CD4-positive, alpha-beta T cell treated with Interleukin-6 at 100 ng/mL for 8 hours (primary cell): ENCODE results near the gene ARHGEF3.

ENCODE experiments used
- DNase-seq: peaks from one replicate; pipeline ENCODE4 v3.0.0-alpha.2; 2020; ENCODE audit warnings: mixed read lengths, low spot score

The ARHGEF3 gene, protein sequence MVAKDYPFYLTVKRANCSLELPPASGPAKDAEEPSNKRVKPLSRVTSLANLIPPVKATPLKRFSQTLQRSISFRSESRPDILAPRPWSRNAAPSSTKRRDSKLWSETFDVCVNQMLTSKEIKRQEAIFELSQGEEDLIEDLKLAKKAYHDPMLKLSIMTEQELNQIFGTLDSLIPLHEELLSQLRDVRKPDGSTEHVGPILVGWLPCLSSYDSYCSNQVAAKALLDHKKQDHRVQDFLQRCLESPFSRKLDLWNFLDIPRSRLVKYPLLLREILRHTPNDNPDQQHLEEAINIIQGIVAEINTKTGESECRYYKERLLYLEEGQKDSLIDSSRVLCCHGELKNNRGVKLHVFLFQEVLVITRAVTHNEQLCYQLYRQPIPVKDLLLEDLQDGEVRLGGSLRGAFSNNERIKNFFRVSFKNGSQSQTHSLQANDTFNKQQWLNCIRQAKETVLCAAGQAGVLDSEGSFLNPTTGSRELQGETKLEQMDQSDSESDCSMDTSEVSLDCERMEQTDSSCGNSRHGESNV

DNA sequence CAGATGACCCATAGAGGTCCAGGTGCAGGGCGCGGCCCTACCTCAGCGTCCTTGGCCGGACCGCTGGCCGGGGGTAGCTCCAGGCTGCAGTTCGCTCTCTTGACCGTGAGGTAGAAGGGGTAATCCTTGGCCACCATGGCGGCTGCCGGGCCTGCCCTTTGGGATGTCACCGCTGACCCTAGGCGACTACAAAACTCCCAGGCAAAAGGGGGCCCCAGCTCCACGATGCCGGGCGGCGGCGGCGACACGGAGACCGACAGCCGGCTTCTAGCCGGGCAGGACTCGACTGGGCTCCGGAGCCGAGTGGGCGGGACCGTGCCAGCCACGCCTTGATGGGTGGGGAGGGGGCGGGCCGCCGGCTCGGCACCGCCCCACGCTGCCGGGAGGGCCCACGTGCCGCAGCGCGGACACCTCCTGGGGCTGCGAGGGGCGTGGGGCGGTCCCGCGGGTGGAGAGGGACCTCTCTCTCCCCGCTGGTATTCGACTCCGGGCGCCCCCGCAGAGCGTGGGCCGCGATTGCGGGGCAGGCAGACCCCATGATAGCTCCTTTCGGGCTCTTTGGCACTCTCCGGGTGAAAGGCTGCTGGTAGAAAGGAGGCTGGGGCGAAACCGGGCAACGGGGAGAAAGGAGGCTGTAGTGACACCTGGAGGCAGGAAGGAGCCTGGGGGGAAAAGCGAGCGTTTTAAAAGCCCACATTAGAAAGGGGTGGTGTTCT, at the start of gene ARHGEF3:
ARHGEF3 (minus strand) TSS at position 288 of the 716 bp plus-strand sequence; CDS start at position 137, 151 bp downstream.
- DNase-seq, result peak; percentile 86

DNA sequence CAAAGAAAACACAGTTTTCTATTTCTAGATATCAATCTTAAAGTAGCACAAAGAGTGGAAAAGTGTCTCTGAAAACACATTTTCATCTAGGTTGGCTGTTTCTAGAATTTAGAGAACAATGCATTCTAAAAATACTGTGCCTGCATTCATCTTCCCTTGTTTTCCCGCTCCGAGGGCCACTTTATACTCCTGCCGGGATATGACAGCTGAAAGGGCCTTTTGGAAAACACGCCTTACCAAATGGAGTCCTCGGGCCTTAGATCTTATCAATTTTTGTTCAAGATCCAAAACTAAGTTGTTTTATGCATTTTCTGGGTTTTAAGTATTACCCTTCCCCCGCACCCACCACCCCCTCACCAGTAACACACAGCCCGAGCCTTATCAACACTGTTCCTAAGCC, 47.9 kb upstream of the ARHGEF3 start:
- no peak for DNase-seq

DNA sequence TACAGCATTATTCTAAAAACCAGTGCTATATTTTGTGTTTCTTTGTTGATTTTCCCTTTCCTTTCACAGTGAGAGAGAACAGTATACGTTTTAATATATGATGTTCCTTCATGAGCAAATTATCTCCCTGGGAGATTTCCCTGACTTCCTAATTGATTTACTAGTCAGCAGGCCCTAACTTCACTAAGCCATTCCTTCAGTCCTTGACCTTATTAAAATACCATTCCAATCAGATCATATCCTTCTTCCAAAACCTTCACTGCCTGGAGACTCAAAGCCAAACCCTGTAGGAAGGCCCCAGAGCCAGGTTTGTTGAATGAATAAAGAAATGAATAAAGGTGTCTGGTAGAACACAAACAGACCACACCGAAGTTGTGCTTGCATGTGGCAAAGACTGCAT, 43.8 kb upstream of the ARHGEF3 start:
- DNase-seq, result no peak

DNA sequence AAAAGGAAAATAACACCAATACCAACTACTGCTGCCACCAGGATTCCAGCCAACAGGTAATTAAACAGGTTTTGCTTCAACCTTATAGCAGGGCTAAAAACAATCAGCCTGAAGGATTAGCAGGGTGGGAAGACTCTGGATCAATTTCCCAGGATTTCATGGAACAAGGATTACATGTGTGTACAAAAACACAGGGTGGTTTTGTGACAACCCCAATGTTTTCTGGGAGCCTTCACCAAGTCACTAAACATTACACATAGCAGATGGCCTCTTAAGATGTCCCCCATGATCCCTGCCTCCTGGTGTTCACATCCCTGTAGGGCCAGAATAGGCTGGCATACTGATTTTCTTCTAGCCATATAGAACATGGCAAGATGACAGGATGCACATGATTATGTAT, 42.8 kb upstream of the ARHGEF3 start:
- DNase-seq, result no peak

DNA sequence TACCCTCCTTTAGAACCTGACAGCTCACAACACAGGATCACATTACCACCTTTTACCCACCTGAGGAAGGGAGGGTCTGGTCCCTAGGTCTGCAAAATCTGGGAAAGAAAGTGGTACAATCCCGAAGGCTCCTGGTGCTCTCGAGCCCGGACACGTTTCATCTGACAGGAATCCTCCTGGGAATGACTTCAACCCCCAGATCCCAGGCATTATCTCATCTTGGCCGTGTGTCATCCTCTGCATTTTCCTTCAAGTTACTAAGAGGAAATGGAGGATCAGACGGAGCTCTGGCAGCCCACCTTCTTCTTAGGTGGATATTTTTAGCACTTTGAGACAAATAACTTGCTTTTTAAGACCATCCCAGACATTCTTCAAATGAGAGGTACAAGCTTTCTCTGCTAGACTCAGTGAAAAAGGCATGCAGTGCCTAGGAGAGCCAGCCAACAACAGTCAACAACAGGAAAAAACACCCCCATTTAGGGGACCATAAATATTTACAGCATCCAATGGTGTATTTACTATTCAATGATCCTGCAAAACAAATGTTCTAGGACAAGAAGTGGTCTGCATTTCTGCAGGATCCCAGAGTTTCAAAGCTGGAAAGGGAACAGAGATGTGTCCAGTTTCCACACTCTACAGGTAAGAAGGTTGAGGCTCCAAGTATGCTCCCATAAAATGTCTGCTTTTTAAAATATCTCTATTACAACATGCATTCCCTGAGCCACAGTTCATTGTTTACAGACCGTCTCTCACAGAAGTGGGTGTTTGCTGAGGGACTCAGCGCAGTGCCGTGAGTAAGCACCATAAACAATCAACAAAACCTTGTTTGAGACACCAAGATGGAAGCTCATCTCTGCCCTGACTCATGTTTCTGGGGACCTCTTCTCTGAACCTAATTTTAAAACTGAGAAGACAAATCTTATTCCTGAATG, 38.3 kb upstream of the ARHGEF3 start:
- no peak for DNase-seq

DNA sequence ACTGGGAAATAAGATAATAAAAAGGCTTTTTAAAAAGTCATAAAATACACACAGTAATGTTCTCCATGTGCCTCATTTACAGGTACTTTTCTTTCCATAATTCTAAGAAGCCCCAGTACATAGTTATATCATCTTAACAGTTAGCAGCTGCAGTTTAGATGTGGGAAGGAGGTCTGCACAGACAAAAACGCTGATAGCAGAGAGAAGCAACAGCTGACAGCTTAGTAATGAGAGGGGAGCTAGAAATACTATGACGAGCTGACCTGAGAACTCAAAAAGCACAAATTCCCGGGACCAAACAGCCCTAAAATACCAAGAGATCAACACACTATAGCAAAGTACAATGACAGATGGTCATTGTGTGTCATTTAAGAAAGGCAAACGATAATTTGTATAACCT, 36.7 kb upstream of the ARHGEF3 start:
- DNase-seq, result no peak

DNA sequence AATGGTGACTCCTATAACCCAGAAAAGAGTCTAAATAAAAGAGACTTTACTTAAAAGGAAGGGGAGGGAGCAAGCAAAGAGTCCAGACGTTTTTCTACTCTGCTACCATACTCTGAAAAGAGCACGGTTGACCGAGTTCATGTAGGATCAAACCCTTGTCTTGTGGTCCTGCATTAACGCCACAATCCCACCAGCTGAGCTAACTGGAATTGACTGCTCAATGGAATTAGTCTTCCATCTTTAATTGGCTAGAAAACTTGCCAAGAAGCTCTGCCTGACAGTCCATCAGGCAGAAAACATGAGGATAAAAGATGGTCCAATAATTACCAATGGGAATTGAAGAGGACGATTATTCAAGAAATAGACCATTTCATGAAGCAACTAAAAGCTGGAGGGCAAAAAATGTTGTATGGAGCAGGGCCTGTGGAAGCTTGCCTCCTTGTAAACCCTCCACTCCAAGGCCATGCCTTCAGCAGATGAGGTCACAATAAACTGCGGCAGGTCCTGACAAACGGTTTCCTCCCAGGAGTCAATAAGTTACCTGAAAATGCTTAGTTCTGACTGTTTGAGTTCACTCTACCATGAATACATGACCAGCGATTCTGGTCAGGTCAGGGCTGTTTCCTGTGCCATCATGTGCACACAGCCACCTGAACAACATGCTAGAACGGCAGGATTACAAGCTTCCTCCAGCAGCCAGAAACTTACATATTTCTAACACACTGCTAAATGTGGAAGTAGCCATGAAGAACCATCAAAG, 35.6 kb upstream of the ARHGEF3 start:
- DNase-seq, result no peak

DNA sequence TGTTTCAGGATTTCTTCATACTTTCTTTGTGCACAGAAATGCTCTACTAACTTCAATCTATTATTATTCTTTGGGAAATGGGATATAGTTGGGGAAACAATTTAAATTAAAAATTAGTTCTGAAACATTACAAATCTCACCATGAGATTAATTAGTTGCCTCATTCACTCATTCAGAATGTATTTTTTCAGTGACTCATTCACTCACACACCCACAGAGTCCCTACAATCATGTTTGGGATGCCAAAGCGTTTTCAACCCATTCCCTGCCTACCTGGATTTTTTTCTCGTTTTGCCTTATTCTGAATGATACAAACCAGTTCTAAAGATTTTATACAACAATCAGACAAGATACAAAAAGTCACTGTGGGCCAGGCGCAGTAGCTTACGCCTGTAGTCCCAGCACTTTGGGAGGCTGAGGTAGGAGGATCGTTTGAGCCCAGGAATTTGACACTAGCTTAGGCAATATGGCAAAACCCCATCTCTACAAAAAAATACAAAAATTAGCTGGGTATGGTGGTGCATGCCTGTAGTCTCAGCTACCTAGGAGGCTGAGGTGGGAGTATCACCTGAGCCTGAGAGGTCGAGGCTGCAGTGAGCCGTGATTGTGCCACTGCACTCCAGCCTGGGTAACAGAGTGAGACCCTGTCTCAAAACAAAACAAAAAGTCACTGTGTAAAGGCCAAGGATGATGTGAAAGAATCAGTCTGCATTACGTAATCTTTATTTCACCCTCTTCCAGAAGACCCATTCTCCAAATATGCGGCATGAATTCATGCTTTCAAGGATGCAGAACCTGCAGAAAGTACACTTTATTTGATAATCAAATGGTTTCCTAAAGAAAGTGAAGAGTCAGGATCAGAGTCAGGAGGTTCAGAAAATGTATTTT, 34.8 kb upstream of the ARHGEF3 start:
- no peak for DNase-seq

DNA sequence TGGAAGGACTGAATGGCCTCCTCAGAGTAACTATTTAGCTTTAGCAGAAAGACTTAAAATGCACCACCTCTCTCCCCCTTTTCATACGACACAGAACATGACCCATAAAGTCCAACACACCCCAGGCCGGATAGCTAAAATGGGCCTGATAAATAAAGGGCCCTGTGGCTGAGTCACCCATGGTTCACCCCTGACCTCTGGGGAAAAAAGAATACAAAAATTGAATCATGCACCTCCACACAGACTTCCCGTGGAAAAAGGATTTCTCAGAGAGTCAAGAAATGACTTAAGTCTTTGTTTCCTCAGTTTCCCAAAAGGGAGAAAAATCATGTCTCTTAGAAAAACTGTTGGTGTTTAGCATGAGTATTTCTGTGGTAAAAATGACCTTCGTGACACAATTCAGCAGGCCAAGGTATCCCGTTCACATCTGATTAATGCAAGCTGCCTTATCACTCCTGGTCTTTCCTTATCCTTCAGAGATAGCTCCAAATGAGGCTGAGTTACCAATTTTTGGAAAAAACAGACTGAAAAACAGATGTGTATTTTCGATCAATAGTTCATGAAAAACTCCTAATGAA, 34.0 kb upstream of the ARHGEF3 start:
- DNase-seq, result no peak

DNA sequence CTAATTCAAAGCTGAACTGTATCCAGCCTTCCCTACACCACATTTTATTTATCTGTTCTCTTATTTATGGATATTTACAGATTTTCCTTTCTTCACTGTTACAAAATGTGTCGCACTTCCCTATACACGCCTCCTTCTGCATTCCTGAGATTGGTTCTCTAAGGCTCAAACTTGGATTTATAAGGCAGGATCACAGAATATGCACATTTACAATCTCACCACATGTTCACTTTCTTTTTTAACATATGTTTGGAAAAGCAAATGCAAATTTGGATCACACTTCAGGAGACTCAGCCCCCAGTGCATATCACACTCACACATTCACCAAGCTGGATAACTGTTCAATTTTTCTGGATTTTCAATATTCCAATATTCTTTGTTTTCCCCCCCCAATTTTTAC, 31.8 kb upstream of the ARHGEF3 start:
- no peak for DNase-seq

DNA sequence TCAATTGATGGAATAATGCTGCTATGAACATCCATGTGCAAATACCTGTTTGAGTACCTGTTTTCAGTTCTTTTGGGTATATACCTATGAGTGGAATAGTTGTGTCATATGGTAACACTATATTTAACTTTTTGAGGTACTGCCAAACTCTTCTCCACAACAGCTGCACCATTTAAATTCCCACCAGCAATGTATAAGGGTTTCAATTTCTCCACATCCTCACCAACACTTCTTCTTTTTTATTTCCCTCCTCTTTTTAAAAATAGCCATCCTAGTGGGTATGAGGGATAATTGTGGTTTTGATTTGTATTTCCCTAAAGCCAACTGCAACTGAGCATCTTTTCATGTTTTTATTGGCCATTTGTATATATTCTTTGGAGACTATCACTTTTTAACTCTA, 31.3 kb upstream of the ARHGEF3 start:
- no peak for DNase-seq

DNA sequence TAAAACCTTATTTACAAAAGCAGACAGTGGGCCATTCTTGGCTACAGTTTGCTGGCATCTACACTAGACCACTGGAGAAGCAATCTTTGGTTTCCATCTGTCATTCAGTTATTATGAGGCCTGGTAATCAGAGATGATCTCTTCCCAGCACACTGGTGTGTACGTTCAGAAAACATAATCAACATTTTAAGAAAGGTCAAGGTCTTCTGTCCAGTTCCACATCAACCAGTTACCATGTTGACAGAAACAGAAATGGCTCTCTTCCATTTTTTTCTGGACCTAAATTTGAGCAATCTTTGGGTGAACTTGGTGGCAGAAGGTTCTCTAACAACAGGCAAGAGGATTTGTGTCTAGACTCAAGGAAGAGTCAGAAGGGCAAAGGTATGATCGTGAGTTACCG, 29.8 kb upstream of the ARHGEF3 start:
- no peak for DNase-seq

DNA sequence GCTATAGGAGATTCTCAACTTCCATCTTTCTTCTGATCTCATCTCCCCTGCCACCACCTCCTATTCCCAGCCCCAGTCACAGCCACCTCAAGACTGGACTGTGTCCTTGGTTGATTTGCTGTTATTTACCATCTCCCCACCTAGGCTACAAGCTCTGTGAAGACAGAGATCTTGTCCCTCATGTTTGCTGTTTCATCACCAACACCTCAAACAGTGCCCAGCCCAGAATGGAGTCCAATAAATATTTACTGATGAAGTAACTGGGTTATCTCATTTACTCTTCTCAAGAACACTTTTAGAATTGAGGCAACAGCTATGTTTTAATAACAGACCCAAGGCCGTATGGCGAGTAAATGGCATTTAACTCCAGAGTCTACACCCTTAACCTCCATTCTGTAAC, 29.1 kb upstream of the ARHGEF3 start:
- DNase-seq, result no peak

DNA sequence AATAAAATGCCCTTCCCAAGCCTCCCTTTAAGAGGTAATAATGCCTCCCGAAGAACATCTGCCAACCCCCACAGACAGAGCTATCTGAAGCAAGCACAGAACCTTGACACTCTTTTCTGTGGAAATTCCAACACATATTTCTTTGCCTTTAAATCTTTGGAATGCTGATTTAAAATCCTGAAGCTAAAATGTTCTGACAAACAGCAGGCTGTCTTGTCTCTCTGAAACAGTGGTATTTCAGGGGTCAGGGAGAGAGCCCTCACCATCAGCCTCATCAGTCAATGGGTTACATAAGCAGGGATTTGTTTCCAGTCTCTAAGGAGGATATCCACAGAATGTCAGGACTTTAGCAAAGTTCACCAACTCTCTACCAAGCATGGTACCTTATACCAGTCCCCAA, 27.8 kb upstream of the ARHGEF3 start:
- DNase-seq, result no peak

DNA sequence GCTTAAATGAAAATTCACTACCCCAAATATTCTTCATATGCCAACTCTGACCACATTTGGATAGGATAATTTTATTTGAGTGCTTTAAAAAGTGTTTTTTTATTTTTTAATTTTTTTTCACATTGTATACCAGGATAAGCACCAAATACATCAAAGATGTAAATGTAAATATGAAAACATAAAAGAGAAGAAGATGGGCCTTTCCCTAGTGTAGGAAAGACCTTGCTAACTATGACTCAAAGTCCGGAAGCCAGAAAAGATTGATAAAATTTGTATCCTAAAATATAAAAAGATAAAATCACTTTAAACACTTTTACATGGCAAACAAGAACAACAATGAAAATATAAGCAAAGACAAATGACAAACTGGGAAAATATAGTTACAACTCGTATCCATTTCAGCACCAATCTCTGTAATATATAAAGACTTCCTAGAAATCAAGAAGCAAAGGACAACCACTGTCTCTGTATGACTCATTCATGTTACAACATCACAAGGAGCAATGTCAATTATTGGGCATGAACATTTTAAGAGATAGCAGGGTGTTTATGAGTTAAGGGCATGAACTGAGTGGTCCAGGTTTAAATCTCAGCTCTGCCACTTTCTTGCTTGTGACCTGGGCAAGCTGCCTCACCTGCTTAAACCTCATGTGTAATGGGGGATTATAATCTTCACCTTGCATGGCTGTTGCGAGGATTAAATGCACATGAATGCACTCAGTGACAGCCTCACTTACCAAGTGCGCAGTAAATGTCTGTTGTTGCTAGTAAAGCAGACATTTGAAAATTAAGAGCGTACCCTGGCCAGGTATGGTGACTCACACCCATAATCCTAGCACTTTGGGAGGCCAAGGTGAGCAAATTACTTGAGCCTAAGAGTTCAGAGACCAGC, 25.3 kb upstream of the ARHGEF3 start:
- no peak for DNase-seq

DNA sequence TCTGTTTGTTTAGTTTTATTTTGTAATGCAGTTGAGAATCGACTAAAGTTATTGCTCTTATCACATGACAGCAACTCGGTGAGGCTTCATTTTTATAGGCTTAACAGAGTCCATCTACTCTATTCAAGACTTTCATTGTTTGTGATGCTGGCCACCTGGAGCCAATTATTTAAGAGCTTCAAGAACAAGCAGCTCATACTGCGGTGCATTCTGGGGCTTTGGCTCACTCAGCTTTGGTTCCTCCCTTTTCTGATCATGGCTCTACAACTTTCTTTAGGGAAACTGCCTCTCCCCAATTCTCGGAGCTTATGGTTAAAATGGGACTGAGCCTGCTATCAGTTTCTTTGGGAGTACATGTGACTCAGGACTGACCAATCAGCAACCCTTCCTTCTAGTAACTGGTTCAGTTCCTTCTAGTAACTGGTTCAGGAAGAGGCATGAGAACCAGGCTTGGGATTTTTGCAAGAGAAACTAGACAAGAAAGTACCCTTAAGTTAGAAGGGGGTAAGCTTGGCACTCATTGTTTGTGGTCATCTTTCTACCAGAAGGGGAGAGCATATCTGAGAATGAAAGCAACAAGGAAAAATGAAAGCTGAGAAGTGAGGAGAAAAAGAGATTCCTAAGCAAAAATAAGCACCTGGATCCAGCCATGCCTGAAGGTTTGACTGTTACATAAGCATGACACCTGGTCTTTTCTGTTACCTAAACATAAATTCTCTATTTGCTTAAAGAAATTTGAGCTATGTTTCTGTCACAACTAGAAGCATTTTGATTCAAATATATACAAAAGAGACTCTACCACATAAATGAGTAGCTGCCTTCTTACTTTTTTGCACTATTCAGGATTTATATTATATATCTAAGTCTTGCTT, 24.1 kb upstream of the ARHGEF3 start:
- DNase-seq, result no peak

DNA sequence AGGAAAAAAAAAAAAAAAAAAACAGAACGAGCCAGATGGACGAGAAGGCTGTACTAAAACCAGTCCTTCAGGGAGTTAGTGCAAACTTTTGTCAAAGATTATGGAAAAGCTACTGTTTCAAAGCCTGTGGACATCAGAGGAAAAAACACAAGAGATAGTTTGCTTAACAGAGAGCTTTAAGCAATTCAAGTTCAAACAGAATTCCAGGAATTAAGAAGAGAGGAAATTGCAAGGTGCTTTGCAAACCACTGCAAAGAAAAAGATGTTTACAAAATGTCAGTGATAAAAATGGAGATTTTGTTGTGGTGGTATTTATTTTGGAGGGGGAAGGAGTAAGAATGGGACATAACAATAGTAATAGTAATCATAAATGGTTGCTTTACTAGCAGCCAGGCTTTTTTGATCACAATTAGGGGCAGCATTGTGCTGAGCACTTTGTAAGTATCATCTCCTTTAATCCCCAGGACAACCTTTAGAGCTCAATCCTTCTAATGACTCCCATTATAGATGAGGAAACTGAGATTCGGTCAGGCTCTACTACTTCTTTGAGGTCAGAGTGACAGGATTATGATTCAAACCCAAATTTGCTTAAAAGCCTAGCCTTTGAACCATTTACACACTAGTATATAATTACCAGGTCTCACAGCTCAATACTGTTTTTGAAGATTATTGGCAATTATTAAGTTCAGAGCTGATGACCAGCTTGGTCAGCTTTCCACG, 22.4 kb upstream of the ARHGEF3 start:
- no peak for DNase-seq
